Endothelial cell of umbilical vein (primary cell): ENCODE results near the gene SLC25A13. TPM values are rescaled to one million over a fixed set of nuclear protein-coding genes. Genes with fewer than 3 reads are reported as not detected.

Experiments
- BruUV-seq: library from RNA; stranded (reverse); fragments of 400-500 nt; replicated peaks from 2 replicates; lab custom pipeline; 2021; lab: Mats Ljungman, UMichigan
- CTCF ChIA-PET: fragments of 300-600, 350-600 bp; sonication (Branson Sonifier 250); formaldehyde crosslinking; loops from one replicate; lab custom pipeline; 2021; ENCODE audit warnings: antibody characterized with exemption, inconsistent platforms; lab: Charles Lee
- POLR2A ChIA-PET: fragments of 300-600, 350-600 bp; sonication (Branson Sonifier 250); formaldehyde crosslinking; loops from one replicate; lab custom pipeline; 2021; ENCODE audit warnings: antibody characterized with exemption, inconsistent platforms; lab: Charles Lee
- DNase-seq: peaks from one replicate; pipeline ENCODE4 v3.0.0-alpha.2; 2011; ENCODE audit warnings: low read depth, low spot score
- FAIRE-seq: peaks from 2 replicates; lab custom pipeline; 2011; peaks lifted over from hg19 to GRCh38; lab: Jason Lieb, UNC
- H2AFZ ChIP-seq: 2 replicates; pipeline ENCODE4 v1.6.0; 2012; ENCODE audit warnings: low read depth, low read length, control low read depth, inconsistent platforms
- H3K27ac ChIP-seq: 2 replicates; pipeline ENCODE4 v1.5.1; 2011; ENCODE audit warnings: low read depth, mild to moderate bottlenecking, control low read depth, low read length, moderate library complexity; ENCODE audit not compliant: insufficient read depth
- H3K27me3 ChIP-seq, 2 experiments: 2 replicates each; pipeline versions ENCODE4 v1.6.0 to v1.6.1; 2011; ENCODE audit warnings: low read length in 2 of 2, mixed read lengths in 1 of 2; ENCODE audit not compliant: control insufficient read depth in 2 of 2, insufficient read depth in 2 of 2
- H3K36me3 ChIP-seq, 2 experiments: 2 replicates in 1 of 2; 3 replicates in 1 of 2; pipeline ENCODE4 v1.5.1; 2011; ENCODE audit warnings: low read length in 2 of 2, mild to moderate bottlenecking in 1 of 2, moderate library complexity in 1 of 2; ENCODE audit not compliant: control insufficient read depth in 2 of 2, insufficient read depth in 2 of 2; ENCODE audit errors: extremely low read depth in 1 of 2
- H3K4me1 ChIP-seq: 3 replicates; pipeline ENCODE4 v1.5.1; 2011; ENCODE audit warnings: mild to moderate bottlenecking, low read length; ENCODE audit not compliant: control insufficient read depth, insufficient read depth; ENCODE audit errors: extremely low read depth
- H3K4me2 ChIP-seq: 2 replicates; pipeline ENCODE4 v1.6.1; 2011; ENCODE audit warnings: low read length, control low read depth, mixed read lengths; ENCODE audit not compliant: insufficient read depth
- H3K4me3 ChIP-seq, 3 experiments: fragments of 200-600 bp in 1 of 3; sonication (generic), shearing (Covaris generic) in 1 of 3; replicated peaks in 1 of 3; 2 replicates each; pipeline ENCODE4 v1.5.1; 2011 to 2016; ENCODE audit warnings: control low read depth in 3 of 3, low read length in 3 of 3, mild to moderate bottlenecking in 2 of 3, inconsistent platforms in 1 of 3, low read depth in 1 of 3, moderate library complexity in 1 of 3; ENCODE audit not compliant: insufficient read depth in 1 of 3
- H3K79me2 ChIP-seq: 2 replicates; pipeline ENCODE4 v1.6.0; 2012; ENCODE audit warnings: low read length, inconsistent platforms; ENCODE audit not compliant: control insufficient read depth, insufficient read depth
- H3K9ac ChIP-seq: replicated peaks from 2 replicates; pipeline ENCODE3; 2011; ENCODE audit warnings: low read length, control low read depth; ENCODE audit not compliant: insufficient read depth; ENCODE audit errors: extremely low read depth
- H3K9me1 ChIP-seq: replicated peaks from 3 replicates; pipeline ENCODE4 v1.6.0; 2011; ENCODE audit warnings: mild to moderate bottlenecking, low read length; ENCODE audit not compliant: control insufficient read depth, insufficient read depth; ENCODE audit errors: extremely low read depth
- H3K9me3 ChIP-seq: replicated peaks from 2 replicates; pipeline ENCODE4 v1.5.1; 2012; ENCODE audit warnings: low read length, inconsistent platforms; ENCODE audit not compliant: control insufficient read depth, insufficient read depth
- H4K20me1 ChIP-seq: replicated peaks from 2 replicates; pipeline ENCODE3; 2011; ENCODE audit warnings: mild to moderate bottlenecking, low read length; ENCODE audit not compliant: control insufficient read depth, insufficient read depth; ENCODE audit errors: extremely low read depth
- FOS ChIP-seq: IDR thresholded peaks from 2 replicates; pipeline ENCODE4 v1.6.1; 2011; ENCODE audit warnings: mild to moderate bottlenecking, low read length, moderate library complexity, borderline replicate concordance; ENCODE audit not compliant: insufficient read depth
- GATA2 ChIP-seq: IDR thresholded peaks from 2 replicates; pipeline ENCODE4 v1.7.0; 2011; ENCODE audit warnings: low read depth, mild to moderate bottlenecking, moderate library complexity, mixed read lengths, low read length; ENCODE audit not compliant: insufficient read length, insufficient read depth
- JUN ChIP-seq: IDR thresholded peaks from 2 replicates; pipeline ENCODE4 v1.6.1; 2011; ENCODE audit warnings: borderline replicate concordance, low read depth; ENCODE audit not compliant: insufficient read length, insufficient read depth
- MYC ChIP-seq: IDR thresholded peaks from one replicate; pipeline ENCODE4 v1.6.1; 2011; ENCODE audit warnings: mild to moderate bottlenecking, low read depth, low read length
- POLR2AphosphoS5 ChIP-seq: IDR thresholded peaks from 2 replicates; pipeline ENCODE4 v1.6.1; 2012; ENCODE audit warnings: low read depth, mild to moderate bottlenecking, control low read depth, low read length, moderate library complexity; ENCODE audit not compliant: insufficient read depth
- dilution Hi-C: fragments of 300-500 bp; cut with MboI; formaldehyde crosslinking; loops from one replicate; pipeline ENCODE4 v1.15.0; 2019; ENCODE audit warnings: low sequenced_read_pairs; ENCODE audit not compliant: extremely low pct_ligation_motif_present
- intact Hi-C: fragments of 100-400 bp; cut with micrococcal nuclease; formaldehyde crosslinking; loops from one replicate; pipeline ENCODE4 v1.10.0; 2022
- polyA plus RNA-seq, 4 experiments: library from polyadenylated mRNA; depleted of rRNA in 3 of 4; stranded (reverse) in 3 of 4; unstranded in 1 of 4; fragments of >200 nt; gene quantifications; 2 replicates each; pipeline versions ENCODE4 v1.2.1 to v1.2.3, GENCODE V29; 2011 to 2012; ENCODE audit warnings: missing spikeins in 1 of 4
- total RNA-seq: library from RNA; stranded (reverse); gene quantifications from 2 replicates; pipeline ENCODE4 v1.2.3, GENCODE V29; 2021
- TF ChIP-seq, protein P1 (sequence below), 2 donors: IDR thresholded peaks; 1 replicate in 1 of 2; 2 replicates in 1 of 2; pipeline ENCODE4 v1.5.1; 2011; ENCODE audit warnings: low read length in 2 of 2, mild to moderate bottlenecking in 2 of 2, moderate library complexity in 2 of 2, control low read depth in 1 of 2, inconsistent platforms in 1 of 2, low read depth in 1 of 2; ENCODE audit not compliant: insufficient read depth in 1 of 2; ENCODE audit errors: extremely low read depth in 1 of 2

The SLC25A13 gene
- total and polyA plus RNA-seq, 2 donors (not counting 3 experiments of a cell fraction or from before 2014, with no cell fraction given): 13.2 to 34.4 TPM

DNA sequence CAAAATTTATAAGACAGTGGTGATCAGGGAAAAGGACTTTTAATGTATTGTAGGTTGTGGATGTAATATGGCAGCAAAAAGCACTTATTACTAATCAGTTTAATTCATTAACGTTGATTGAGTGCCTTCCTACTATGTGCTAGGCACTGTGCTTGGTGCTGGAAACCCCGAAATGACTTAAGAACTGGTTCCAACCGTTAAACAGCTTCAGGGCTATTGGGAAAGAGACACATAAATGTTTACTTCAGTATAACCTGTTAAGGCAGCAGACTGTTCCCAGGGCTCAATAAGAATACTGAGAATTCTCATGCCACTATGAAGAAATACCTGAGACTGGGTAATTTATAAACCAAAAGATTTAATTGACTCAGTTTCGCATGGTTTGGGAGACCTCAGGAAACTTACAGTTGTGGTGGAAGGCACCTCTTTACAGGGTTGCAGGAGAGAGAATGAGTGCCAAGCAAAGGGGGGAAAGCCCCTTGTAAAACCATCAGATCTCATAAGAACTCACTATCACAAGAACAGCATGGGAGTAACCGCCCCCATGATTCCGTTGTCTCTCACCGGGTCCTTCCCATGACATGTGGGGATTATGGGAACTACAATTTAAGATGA, 1.1 kb upstream of the SLC25A13 start:
- Histone ChIP-seq H3K36me3 (no peaks in the 10 kb centered on the region), H3K79me2 (peaks cover 9% of the 10 kb centered on the region), H3K9me1 (no peaks in the 10 kb centered on the region), H2AFZ (no peak overlapping the region), H3K4me1 (peaks cover 17% of the 10 kb centered on the region), H4K20me1 (no peaks in the 10 kb centered on the region), H3K4me3 (no peak overlapping the region), H3K9ac (no peak overlapping the region), H3K4me2 (no peak overlapping the region), H3K27me3 (no peaks in the 10 kb centered on the region), H3K27ac (no peak overlapping the region), H3K9me3 (no peaks in the 10 kb centered on the region)
- ChIA-PET CTCF (interaction anchor here (1.1 kb wide), 1 partner anchor 19 kb away, joined by 3 read pairs; no protein-coding TSS in a partner anchor), POLR2A (no interaction called here)
- DNase-seq (no peak), FAIRE-seq (no peak)
- intact Hi-C loops (loop anchor here (1.0 to 10.0 kb wide), 8 partner anchors 87 to 704 kb away; partner anchors contain the start of genes DLX6 and SEM1), dilution Hi-C loops (no loop called here)
- TF ChIP-seq, protein P1, sequence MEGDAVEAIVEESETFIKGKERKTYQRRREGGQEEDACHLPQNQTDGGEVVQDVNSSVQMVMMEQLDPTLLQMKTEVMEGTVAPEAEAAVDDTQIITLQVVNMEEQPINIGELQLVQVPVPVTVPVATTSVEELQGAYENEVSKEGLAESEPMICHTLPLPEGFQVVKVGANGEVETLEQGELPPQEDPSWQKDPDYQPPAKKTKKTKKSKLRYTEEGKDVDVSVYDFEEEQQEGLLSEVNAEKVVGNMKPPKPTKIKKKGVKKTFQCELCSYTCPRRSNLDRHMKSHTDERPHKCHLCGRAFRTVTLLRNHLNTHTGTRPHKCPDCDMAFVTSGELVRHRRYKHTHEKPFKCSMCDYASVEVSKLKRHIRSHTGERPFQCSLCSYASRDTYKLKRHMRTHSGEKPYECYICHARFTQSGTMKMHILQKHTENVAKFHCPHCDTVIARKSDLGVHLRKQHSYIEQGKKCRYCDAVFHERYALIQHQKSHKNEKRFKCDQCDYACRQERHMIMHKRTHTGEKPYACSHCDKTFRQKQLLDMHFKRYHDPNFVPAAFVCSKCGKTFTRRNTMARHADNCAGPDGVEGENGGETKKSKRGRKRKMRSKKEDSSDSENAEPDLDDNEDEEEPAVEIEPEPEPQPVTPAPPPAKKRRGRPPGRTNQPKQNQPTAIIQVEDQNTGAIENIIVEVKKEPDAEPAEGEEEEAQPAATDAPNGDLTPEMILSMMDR (IDR thresholded peaks at IDR 0.05; ENCODE audit: extremely low read depth in 1 of 2, insufficient read depth in 1 of 2, low read depth in 1 of 2, low read length in 2 of 2): no peak
- TF ChIP-seq MYC (no peak), FOS (no peak), POLR2AphosphoS5 (no peak), JUN (no peak), GATA2 (no peak)
- no TSS peak for BruUV-seq
